Measurements from ENCODE around the gene MFN1.

- TF ChIP-seq POLR2A (IDR thresholded peaks at IDR 0.05) = no peak
- no peak for TF ChIP-seq CTCF (IDR thresholded peaks at IDR 0.05)
- TF ChIP-seq EP300 (IDR thresholded peaks at IDR 0.05) = no peak
- no peak for TF ChIP-seq POLR2AphosphoS5 (IDR thresholded peaks at IDR 0.05)
Observed at GRCh38 chr3:179299316-179299715, 48.2 kb upstream of the MFN1 start.

All from suprapubic skin (tissue), 4 donors.